GM19351 (cell line): Measurements from ENCODE around the gene ATP5PF.
"Not testable (repeated sequence)": the region's sequence is repeated elsewhere in the genome, so short reads cannot be mapped to it uniquely, and the experiment has no call there.

Source experiments
- ATAC-seq: cut with Tn5 transposase; IDR thresholded peaks from one replicate; pipeline ENCODE4 v1.9.1; 2021; ENCODE audit warnings: mild to moderate bottlenecking, moderate library complexity; ENCODE audit not compliant: unreplicated experiment

The ATP5PF gene, protein sequence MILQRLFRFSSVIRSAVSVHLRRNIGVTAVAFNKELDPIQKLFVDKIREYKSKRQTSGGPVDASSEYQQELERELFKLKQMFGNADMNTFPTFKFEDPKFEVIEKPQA

DNA sequence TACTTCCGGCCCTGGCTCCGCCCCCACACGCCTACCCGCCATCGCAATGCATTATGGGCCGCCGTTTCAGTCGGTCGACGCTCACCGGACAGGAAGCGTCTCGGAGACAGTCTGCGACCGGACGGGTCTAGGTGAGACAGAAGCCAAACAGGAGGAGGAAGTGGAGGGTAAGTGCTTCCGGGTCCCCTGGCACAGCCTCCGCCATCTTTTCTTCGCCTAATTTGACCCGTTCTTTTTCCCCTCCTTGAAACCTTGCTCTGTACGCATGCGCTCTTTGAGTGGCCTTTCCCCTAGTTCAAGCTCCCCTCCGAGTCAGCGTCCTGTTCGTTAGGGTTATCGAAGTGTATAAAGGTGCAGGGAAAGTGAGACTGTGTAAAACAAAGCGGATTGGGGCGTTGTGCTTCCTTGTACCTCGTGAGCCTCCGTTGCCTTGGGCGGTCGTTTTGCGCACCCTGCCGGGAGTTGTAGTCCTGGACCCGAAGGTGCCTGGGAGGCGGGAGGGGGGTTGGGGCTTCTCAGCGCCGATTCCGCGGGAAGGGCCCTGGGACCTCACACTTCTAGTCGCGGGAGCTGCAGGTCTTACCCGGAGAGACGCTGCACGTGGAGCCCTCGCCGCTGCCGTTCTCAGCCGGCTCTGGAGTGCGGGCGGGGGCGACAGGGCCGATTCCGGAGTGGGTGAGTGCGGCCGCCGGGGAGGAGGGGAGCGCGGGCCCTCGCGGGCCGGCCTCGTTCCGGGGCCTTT is at the start of gene ATP5PF, which contains the start of gene GABPA:
TSS of gene ATP5PF (minus strand) at position 1 of the 742 bp plus-strand sequence. CDS start 5,110 bp downstream, outside the sequence.
TSS of gene GABPA (plus strand) at position 69 of the 742 bp plus-strand sequence. CDS start 6,627 bp downstream, outside the sequence.
- ATAC-seq = peak; percentile 85

DNA sequence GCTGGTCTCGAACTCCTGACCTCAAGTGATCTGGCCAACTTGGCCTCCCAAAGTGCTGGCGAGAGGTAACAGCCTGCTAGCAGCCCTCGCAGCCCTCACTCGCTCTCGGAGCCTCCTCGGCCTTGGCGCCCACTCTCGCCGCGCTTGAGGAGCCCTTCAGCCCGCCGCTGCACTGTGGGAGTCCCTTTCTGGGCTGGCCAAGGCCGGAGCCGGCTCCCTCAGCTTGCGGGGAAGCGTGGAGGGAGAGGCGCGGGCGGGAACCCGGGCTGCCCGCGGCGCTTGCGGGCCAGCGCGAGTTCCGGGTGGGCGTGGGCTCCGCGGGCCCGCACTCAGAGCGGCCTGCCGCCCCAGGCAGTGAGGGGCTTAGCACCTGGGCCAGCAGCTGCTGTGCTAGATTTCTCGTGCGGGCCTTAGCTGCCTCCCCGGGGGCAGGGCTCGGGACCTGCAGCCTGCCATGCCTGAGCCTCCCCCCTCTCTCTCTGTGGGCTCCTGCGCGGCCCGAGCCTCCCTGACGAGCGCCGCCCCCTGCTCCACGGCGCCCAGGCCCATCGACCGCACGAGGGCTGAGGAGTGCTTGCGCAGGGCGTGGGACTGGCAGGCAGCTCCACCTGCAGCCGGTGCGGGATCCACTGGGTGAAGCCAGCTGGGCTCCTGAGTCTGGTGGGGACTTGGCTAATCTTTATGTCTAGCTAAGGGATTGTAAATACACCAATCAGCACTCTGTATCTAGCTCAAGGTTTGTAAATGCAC is 43.6 kb upstream of the ATP5PF start:
- ATAC-seq = not testable (repeated sequence)

DNA sequence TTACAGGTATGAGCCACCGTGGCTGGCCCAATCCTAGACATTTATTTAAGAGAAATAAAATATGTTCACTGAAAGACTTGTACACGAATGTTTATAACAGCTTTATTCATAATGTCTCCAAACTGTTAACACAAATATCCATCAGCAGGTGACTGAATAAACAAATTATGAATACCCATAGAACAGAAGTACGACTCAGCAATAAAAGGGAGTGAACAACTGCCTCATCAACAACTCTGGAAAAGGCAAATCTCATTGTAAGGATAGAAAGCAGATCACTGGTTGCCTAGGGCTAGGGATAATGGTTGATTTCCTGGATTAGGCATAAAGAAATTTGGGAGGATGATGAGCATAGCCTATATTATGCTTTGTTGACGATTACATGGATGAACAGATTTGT is 41.7 kb upstream of the ATP5PF start:
- no peak for ATAC-seq

DNA sequence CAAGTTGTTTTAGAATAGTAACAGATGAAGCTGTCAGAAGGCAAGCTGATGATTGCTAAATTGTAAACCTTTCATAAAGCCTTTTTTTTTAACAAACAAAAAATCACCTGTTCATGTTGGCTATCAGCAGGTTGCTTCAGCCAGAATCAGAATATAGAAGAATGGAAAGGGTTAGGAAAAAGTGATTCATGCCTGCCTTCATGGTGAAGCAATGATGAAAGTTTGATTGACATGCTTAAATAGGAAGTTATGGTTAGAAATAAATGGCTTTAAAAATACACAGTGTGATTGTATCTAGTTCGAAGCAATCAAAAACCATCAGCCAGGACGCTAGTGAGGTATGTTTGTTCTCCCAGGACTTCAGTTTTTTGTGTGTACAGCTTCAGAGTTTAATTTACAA is 38.0 kb upstream of the ATP5PF start:
- no peak for ATAC-seq

DNA sequence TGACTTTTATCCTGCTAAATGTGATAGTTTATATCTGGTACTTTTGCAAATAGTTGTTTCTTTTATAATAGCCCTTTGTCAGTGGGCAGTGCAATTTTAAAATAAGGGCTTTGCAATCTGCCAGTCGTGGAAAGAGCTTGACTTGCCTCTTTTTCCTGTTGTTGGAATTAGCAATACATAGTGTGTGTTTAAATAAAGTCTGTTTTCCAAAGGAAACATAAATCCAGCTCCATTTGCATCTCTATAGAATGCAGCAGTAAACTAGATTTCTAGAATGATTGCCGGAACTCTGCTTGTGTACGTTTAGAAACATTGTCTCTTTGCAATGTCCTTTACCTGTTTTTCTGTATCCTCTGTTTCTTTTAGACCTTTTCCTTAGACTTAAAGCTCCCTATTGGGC is 33.2 kb upstream of the ATP5PF start:
- no peak for ATAC-seq

DNA sequence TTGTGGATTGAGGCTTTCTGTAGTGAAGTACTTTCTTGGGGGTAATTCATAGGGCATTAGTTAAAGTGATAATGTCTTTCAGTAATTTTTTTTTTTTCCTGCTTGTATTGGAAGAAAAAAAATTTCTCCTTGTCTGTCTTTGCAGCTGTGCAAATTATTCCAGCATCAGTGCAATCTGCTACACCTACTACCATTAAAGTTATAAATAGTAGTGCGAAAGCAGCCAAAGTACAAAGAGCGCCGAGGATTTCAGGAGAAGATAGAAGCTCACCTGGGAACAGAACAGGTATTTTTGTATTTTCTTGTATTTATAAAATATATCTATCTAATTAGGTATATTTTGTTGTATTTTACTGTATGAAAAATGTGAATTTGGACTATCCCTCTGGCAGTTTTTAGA is 29.4 kb upstream of the ATP5PF start:
- ATAC-seq = no peak

DNA sequence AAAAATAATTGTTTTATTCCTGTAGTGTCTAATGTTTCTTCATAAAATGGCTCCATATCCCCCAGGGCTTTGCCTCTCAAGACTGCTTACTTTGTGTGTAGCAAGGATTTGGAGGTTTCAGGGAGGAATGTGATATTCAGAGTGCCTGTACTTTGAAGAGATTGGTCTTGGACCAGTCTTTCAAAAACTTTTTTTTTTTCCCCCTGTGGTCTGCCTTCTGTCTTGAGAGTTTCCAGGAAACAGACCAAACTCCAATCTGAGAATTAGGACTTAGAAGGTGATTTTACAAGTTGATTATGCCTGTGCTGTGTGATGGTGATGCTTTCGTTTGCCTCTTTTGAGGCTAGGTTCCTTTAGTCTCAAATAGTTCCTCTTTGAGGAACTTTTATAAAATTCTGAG is 26.0 kb upstream of the ATP5PF start:
- no peak for ATAC-seq

DNA sequence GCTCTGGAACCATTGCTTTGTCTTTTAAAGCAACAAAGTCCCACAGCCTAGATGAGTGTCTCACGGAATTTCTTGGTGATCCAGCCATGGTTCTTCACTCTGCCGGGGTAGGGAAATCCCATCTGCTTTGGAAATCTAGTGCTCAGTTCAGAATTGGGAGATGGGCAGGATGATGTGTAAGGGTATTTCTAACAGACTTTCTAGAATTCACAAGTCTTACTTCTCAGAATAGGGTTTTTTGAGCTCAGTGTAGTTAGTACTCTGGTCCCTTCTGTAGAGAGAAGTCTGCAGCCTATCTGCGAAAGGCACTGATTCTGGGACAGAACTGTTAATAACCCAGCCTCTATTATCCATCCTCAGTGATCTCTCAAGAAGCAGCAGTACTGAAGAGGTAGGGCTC is 25.4 kb upstream of the ATP5PF start:
- ATAC-seq = no peak

DNA sequence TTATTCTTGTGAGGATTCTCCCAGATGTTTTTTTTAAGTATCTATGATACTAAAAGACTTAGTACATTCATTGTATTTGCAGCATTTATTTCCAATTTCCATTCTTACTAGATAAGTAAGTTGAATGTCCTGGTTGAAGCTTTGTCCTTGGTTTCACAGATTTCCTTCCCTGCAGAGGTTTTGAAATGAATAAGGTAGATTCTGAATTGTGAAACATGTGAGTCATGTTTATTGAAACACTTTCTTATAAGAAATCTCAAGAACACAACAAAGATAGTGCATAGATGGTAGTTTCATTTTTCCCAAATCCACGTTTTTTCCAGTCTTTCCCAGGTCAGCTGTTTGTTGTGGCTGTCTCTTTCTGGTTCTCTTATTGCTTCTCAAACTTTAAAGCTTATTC is 24.9 kb upstream of the ATP5PF start:
- no peak for ATAC-seq

DNA sequence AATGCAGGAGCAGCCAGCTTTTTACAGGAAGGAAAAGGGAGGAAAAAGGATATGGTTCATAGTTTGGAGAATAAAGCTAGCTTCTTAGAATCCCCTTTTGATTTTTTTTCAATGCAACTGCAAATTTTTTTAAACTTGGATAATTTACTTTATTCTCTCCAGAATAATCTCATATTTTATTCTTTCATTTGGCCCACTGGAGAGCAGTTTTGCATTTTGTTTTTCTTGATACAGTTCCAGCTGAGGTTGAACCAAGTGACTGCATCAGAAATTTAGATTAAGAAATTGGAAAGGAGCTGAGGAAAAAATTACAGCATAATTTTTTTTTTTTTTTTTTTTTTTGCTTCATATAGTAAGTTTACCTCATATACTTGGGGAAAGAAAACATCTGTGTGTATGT is 22.8 kb upstream of the ATP5PF start:
- no peak for ATAC-seq

DNA sequence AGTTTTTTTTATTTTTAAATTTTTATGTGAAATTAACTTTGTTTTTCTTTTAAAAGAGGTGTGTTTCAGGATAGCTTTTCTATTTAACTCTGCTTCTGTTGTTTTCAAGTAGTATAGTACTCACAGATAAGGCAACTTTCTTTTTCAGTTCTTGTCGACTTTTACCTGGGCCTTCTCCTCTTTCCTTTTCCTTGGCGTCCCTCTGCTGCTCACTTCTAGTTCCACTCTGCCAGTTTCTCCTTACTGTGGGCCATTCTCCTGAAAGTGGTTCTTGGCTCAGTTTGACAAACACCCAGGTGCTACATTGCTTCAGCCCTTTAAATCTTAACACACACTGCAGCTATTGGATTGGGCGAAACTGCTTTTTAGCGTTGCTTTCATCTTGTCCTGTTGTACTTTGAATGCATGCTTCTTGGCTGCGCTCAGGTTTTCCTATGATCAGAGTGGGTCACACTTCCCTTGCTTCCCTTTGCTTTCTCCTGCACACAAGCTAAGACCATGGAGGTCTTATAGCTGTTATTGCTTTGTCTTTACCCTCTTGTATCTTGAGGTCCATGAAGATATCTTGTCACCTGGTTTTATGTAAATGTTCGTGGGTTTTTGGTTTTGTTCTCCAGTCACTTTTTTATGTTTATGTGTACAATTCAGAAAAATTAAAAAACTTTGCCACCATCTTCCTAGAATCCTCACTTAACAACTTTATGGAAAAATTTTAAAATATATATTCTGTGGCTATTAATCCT is 21.7 kb upstream of the ATP5PF start:
- ATAC-seq = no peak

DNA sequence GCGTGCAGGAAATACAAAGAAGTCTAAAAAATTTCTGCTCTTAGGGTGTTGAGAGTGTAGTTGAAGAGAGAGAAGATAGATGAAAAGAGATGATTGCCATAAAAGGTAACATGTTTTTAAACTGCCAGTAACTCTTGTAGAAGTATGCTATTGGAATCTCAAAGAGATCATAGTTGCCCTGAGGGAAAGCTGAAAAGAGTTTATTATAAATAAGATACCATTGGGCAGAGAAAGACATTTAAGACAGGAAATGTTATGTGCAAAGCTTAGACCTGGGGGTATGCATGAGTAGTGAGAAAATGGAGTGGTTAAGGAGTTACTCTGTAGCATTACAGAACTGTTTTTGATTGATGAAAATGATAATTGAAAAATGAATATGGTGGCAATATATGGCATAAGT is 17.7 kb upstream of the ATP5PF start:
- ATAC-seq = no peak

DNA sequence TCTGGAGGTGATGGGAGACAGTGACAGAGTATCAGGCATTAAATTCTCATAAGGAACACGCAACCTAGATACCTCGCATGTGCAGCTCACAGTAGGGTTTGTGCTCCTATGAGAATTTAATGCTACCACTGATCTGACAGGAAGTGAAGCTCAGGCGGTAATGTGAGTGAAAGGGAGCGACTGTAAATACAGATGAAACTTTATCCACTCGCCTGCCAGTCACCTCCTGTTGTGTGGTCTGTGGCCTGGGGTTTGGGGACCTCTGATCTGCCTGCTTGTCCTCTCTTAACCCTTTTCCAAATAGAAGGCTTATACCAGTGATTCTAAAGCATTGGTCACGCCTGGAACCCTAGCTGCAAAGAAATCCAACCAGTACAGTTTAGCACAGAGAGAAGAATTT is 15.4 kb upstream of the ATP5PF start:
- ATAC-seq = no peak

DNA sequence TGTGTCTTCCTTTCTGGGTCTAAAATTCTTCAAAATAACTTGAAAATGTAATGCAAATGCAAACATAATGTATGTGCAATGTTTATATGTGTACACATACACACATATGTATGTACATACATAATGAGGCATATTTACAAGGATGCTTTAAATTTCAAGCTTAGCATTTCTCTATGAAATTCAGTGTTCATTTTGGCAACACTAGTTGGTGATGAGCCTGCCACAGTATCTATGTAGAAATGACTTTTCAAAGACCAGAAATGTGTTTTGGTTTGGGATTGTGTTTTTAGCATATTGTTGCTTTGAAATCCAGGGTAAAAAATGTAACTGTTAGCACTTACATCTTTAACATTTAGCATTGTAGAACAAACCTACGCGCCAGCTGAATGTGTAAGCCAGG is 10.2 kb upstream of the ATP5PF start:
- no peak for ATAC-seq

DNA sequence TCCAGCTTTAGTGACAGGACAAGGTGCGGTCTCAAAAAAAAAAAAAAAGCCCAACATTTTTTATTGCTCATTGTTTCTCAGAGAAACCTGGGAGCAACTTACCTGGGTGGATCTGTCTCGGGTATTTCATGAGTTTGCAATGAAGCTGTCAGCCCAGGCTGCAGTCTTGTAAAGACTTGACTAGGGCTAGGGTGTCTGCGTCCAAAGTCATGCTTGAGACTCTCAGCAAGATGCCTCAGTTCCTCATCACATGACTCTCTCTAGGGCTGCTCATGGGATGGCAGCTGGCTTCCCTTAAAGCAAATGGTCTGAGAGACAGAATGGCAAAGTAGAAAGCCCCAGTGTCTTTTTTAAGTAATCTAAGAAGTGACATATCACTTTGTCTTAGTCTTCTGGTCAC is 8.2 kb upstream of the ATP5PF start:
- ATAC-seq = no peak

DNA sequence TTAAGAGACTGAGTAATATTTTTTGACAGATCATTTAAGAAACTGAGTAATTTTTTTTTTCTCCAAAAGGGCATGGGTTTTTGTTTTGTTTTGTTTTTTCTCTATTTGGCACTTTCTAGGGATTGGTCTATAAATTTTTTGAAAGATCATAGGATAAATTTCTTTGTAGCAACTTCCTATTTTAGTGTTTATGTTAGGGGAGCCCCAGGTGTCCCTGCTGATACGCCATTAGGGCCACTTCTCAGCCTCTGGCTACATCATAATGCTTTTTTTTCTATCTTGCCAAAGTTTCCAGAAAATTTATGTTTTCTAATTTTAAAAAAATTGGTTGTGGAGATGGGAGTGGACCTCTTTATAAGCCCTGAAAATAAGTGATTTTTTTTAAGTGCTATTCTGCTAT is 2.7 kb upstream of the ATP5PF start:
- ATAC-seq = no peak

DNA sequence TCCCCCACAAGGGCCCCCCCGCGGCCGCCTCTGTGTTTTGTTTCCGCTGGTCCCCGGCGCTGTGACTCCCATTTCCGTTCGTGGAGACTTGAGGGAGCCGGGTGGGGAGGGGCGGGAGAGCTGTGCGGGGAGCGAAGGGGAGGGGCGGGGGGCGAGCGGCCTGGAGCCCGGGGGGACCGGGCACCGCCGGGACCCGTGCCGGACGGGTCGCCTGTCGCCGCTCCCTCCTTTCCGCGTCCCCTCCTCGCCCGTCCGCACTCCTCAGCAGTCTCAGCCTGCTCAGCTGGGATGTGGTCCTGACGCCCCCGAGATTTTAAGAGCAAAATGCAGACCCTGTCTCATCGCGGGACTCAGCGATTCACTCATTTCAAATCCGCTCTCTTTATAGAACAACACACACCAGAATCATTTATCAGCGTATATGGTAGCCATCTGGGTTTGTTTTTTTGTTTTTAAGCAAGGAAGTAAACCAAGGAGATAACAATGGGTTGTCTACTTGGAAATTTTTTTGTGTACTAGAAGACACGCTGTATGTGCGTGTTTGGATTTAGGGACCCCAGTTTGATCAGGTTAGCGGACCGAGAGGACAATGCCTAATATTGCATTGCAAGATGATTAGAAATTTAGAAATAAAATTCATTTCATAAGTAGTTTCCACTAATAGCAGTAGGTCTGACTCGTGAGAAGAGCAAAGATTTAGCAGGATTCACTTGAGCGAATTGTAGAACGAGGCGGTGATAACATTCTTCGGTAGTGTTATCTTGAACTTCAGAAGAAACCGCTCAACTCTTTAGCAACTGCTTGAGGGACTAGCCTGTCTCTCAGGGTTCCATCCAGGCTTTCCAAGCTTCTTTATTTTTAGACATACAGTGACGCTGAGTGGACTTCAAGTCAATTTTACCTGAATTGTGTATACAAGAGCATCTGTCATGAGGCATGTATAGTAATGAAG is 1.2 kb upstream of the ATP5PF start:
- ATAC-seq = peak; percentile 9

DNA sequence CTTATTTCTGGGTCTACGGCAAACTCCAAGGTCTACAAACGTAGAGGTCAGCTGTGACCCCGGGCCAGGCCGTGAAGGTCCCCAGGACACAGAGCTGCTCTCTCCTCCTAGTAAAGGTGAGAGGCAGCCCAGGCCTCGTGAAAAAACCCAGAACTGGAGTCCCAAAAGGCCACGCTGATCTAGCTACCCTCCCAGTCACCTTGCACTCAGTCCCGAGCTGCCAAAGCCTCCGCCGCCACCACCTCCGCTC is 125 bp downstream of the ATP5PF start:
- ATAC-seq = no peak

DNA sequence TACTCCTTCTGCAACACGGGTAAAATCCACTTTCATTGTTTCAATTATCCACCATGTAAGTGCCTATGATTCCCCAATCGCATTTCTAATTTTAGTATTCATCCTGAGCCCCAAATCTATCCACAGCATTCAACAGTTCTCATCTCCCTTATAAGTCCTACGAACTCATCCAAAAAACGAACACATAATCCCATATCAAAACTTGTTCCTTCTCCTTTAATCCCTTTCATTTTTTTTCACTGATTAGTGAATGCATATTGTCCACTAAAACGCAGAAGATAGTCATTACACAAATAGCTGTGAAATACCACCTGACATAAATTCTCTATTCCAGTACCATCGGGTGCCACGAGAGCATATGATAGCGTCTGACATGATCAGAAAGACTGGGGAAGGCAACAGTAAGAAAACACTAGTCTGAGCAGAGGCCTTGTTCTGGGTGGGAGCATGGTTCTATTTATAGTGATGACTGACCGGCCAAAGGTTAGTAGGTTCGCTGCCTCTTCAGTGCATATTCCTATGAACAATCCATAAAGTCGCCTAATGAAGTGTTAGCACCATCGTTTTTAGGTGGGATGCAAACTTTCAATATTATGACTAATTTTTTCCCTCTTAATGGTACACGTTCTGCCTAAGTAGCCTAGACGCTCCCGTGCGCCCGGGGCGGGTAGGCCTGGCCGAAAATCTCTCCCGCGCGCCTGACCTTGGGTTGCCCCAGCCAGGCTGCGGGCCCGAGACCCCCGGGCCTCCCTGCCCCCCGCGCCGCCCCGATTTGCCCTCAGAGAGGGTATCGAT is 648 bp downstream of the ATP5PF start:
- ATAC-seq = peak; percentile 14
